Erythroblast (primary cell): ENCODE results near the gene DR1.
A peak's percentile ranks its signal among the peaks of the same experiment; 100 is the strongest.

Source experiments
- DNase-seq, 2 experiments: peaks; one replicate each; lab custom pipeline; 2025; lab: John Stamatoyannopoulos, UW
- GATA1 ChIP-seq: IDR thresholded peaks from 2 replicates; pipeline ENCODE4 v1.6.1; 2011; ENCODE audit warnings: low read depth, mild to moderate bottlenecking, control low read depth, low read length, moderate library complexity
- POLR2A ChIP-seq: IDR thresholded peaks from 2 replicates; pipeline ENCODE4 v1.6.1; 2011; ENCODE audit warnings: mild to moderate bottlenecking, low read length

DR1 gene

DNA sequence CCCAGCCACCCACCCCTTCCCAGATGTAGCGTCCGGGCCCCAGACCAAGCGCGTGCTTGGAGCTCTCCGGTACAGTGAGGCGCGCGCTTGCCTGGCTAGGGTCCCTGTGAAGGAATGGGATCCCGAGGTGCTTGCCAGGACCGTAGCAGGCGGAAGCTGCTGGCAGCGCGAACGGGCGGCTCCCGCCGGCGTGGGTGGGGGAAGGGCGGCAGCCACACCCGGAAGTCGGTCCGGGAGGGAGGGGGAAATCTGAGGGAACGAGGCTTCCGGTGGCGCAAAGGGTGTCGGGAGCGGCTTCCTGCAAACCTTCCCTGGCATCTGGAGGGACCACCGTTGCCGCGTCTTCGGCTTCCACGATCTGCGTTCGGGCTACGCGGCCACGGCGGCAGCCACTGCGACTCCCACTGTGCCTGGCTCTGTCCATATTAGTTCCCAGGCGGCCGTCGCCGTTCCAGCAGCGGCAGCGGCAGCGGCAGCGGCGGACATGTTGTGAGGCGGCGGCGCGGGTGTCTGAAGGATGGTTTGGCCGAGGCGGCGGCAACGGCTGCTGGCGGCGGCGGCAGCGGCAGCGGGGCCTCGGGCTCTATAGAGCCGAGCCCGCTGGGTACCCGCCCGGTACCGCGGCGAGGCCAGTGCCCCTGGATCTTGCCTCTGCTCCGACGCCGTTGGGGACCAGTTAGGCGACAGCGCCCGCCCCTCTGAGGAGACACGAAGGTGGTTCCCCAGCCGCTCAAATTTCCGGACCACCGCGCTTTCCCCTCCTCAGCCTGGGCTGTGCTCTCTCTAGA, at the start of gene DR1:
Gene DR1, plus strand, starts transcription at position 275 of the 788 bp plus-strand sequence. CDS start 739 bp downstream, outside the sequence.
- peak; percentile 92 to 94 for DNase-seq
- no peak for TF ChIP-seq GATA1
- peak; percentile 99 for TF ChIP-seq POLR2A

GRCh38 chr1:93296555-93297154, 49.1 kb upstream of the DR1 start:
- TF ChIP-seq GATA1 (no peak), POLR2A (no peak)
- no peak for DNase-seq

DNA sequence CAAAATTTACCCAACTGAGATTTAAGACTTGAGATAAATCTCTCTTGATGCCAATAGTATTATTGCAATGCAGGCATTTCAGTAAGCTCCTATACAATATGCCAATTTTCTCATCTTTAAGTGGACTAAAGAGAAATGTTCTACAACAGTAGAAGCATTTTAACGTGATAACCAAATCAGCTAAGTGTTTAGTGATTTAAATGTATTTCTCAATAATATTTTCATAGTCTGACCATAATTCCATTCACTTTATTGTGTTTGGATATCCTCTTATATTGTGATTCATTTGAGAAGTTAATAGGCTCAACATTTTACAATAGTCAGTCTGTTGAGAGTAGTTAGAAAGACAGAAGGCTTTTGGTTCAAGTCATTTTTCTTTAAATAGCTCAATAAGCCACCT, 44.6 kb upstream of the DR1 start:
- no peak for DNase-seq

GRCh38 chr1:93302078-93302477, 43.6 kb upstream of the DR1 start:
- DNase-seq = no peak
- TF ChIP-seq GATA1 (no peak), POLR2A (no peak)

More for the DNA sequence above, 44.6 kb upstream of the DR1 start:
- no peak for TF ChIP-seq POLR2A
- TF ChIP-seq GATA1 = no peak

GRCh38 chr1:93304716-93305138, 41.0 kb upstream of the DR1 start:
- TF ChIP-seq POLR2A (no peak), GATA1 (no peak)

GRCh38 chr1:93306920-93307319, 38.8 kb upstream of the DR1 start:
- TF ChIP-seq GATA1 (no peak), POLR2A (no peak)
- DNase-seq = no peak

More at GRCh38 chr1:93304716-93305138, 41.0 kb upstream of the DR1 start:
- DNase-seq = peak; percentile 57 to 69

DNA sequence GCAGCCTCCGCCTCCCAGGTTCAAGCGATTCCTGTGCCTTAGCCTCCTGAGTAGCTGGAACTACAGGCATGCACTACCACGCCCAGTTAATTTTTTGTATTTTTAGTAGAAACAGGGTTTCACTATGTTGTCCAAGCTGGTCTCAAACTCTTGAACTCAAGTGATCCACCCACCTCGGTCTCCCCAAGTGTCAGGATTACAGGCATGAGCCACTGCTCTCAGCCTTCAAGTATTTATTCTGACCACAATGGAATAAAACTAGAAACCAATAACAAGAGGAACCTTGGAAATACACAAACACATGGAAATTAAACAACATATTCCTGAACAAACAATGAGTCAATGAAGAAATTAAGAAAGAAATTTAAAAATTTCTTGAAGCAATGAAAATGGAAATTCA, 32.7 kb upstream of the DR1 start:
- no peak for DNase-seq
- TF ChIP-seq POLR2A (no peak), GATA1 (no peak)

DNA sequence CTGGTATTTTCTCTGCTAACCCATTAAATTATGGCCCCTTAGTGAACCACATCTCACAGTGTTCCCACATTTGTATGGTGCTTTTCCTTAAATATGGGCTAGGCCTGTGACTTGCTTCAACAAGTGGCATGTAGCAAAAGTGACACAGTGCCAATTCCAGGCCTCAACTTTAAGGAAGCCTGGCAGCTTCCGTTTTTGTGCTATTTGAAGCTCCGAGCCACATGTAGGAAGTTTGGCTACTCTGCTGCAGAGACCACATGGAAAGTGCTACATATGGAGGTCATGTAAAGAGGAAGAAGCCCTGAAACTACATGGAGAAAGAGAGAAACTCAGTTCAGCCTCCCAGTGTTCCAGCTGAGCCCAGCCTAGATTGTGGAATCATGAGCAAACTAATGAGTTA, 28.5 kb upstream of the DR1 start:
- no peak for DNase-seq
- TF ChIP-seq GATA1 (no peak), POLR2A (no peak)

DNA sequence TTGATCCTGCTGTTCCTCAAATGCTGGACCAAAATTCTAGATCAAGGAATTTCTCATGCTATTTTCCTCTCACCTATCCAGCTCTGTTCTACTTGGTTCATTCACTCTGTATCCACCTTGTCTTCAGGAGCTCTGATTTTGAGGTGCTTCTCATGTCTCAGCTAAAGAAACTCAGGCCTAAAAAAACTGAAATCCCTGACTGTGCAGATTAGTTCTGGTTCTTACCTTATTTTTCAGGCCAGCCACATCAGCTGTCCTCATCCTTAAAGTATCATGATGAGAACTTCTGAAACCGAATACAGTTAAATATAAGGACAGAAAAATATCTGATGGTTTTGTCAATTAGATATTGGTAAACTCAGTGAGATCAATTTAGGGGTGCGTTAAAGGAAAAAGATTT, 27.8 kb upstream of the DR1 start:
- no peak for DNase-seq
- no peak for TF ChIP-seq GATA1
- TF ChIP-seq POLR2A = no peak

DNA sequence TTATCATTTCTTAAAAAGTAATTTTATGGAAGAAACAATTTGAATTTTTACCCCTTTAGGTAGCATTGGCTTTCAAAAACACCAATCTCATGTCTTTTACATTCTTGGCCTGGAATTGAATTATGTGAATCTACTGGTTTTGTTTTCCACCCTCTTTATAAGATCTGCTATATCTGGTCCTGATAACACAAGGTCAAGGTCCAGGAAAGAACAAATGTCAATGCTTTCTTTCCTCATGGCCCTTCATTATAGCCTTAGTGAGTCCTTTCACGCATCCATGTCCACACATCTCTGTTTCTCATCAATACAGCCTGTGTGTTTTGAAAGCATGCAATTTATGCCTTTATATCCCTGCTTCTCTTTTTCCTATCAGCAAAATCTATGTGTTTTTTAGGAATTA, 24.0 kb upstream of the DR1 start:
- TF ChIP-seq GATA1 = no peak
- TF ChIP-seq POLR2A = no peak

GRCh38 chr1:93322349-93322748, 23.4 kb upstream of the DR1 start:
- DNase-seq = no peak
- TF ChIP-seq POLR2A (no peak), GATA1 (no peak)

More for the DNA sequence above, 24.0 kb upstream of the DR1 start:
- DNase-seq = no peak

GRCh38 chr1:93323185-93323820, 22.4 kb upstream of the DR1 start:
- DNase-seq = no peak
- TF ChIP-seq GATA1 (no peak), POLR2A (no peak)

DNA sequence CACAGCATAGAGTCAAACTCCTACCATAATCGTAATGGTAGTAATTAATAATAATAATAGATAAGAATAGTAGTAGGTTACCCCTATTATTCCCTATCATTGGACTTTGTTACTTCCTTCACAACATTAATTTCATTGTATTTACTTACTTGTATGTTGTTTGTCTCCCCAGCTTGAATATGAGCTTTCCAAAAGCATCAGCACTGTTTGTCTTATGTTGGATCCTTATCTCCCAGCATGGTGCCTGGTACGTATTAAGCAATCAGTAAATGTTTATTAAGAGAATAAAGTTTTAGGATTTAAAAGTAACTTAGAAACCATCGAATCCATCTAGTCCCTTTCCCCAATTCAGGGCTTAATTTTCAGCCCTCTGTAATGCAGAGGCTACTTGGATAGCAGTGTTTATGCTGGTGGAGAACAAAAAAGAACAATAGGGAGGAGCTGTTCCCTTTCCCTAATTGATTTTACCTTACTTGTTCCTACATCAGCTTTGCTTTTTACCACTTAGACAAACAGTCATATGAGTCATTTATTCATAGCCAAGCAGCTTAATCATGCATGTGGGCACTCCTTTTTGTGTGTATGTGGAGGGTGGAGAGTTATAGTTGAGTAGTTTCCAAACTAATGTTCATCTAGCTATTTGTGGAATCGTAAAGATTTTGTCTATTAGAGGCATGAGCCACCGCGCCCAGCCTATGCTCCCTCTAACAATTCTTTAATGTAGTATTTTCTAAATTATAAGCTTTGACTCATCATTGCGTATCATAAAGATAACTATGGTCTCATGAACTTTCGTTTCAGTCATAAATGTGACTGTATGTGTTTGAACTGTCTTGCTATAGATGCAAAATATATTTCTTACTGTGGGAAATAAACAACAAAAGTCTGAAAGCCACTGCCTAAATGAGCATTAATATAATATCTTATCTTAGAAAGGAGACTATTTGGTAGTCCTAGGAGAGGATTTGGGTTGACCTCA, 20.9 kb upstream of the DR1 start:
- no peak for TF ChIP-seq GATA1
- TF ChIP-seq POLR2A = no peak
- DNase-seq = no peak
